Esophagus muscularis mucosa (tissue), 4 donors: Measurements from ENCODE around the gene FBLN7. TPM values are rescaled to one million over a fixed set of nuclear protein-coding genes. Genes with fewer than 3 reads are reported as not detected.
A peak's percentile ranks its signal among the peaks of the same experiment; 100 is the strongest.

Experiments
- DNase-seq: peaks from one replicate; pipeline ENCODE4 v3.0.0-alpha.2; 2017; ENCODE audit errors: extremely low spot score
- H3K27ac ChIP-seq, 4 donors: fragments of 200-600 bp; sonication (generic); replicated peaks in 1 of 4; 1 replicate in 3 of 4; 2 replicates in 1 of 4; pipeline ENCODE4 v1.5.1; 2016 to 2019; ENCODE audit warnings: mild to moderate bottlenecking in 1 of 4
- H3K27me3 ChIP-seq, 4 donors: fragments of 200-600 bp; sonication (generic); one replicate each; pipeline versions ENCODE4 v1.5.1 to v1.6.0; 2016 to 2019
- H3K36me3 ChIP-seq, 4 donors: fragments of 200-600 bp; sonication (generic); one replicate each; pipeline ENCODE4 v1.5.1; 2016 to 2019
- H3K4me1 ChIP-seq, 4 donors: fragments of 200-600 bp; sonication (generic); one replicate each; pipeline ENCODE4 v1.5.1; 2016 to 2019
- H3K4me3 ChIP-seq, 4 donors: fragments of 200-600 bp; sonication (generic); 1 replicate in 2 of 4; 2 replicates in 2 of 4; pipeline ENCODE4 v1.5.1; 2016 to 2019; ENCODE audit warnings: mild to moderate bottlenecking in 4 of 4, moderate library complexity in 1 of 4
- H3K9me3 ChIP-seq, 4 donors: fragments of 200-600 bp; sonication (generic); 1 replicate in 3 of 4; 2 replicates in 1 of 4; pipeline ENCODE4 v1.5.1; 2016 to 2019
- CTCF ChIP-seq, 3 experiments: fragments of 200-600 bp in 2 of 3; fragments of 450-650 bp in 1 of 3; sonication (generic) in 2 of 3; IDR thresholded peaks; one replicate each; pipeline ENCODE4 v1.5.1; 2017 to 2019; ENCODE audit warnings: antibody characterized with exemption in 3 of 3, mild to moderate bottlenecking in 2 of 3, moderate library complexity in 1 of 3
- EP300 ChIP-seq: sonication (generic); formaldehyde crosslinking; IDR thresholded peaks from one replicate; pipeline ENCODE4 v1.6.1; 2017; ENCODE audit warnings: antibody characterized with exemption
- POLR2A ChIP-seq: fragments of 450-650 bp; IDR thresholded peaks from one replicate; pipeline ENCODE4 v1.6.1; 2017; ENCODE audit warnings: antibody characterized with exemption, moderate library complexity, mild to moderate bottlenecking, low read depth
- POLR2AphosphoS5 ChIP-seq, 2 donors: sonication (generic); formaldehyde crosslinking; IDR thresholded peaks; one replicate each; pipeline ENCODE4 v1.6.1; 2017; ENCODE audit warnings: antibody characterized with exemption in 2 of 2
- WGBS: methylation state at CpG from one replicate; pipeline ENCODE4 v1.1.5; 2018; 5-methylcytosine and 5-hydroxymethylcytosine counted together
- intact Hi-C: fragments of 100-400 bp; cut with DNase I; formaldehyde crosslinking; loops from one replicate; pipeline ENCODE4 v1.15.1; 2023
- total RNA-seq, 4 donors: library from RNA; depleted of rRNA; stranded (reverse); fragments of >200 nt; gene quantifications; one replicate each; pipeline versions ENCODE4 v1.1.0 to v1.2.1, GENCODE V29; 2016

Gene FBLN7
- total RNA-seq, 4 donors from 2014 or later = 1.1 to 2.1 (median 1.8) TPM

GRCh38 chr2:112185131-112185530 lies 46.9 kb downstream of the FBLN7 start:
- Histone ChIP-seq H3K36me3 (no peaks in the 10 kb centered on the region), H3K4me1 (peaks cover 0 to 5% (median 2%) of the 10 kb centered on the region in 4 donors), H3K27ac (no peak overlapping the region), H3K4me3 (no peak overlapping the region), H3K9me3 (no peaks in the 10 kb centered on the region), H3K27me3 (peaks cover 0 to 27% (median 8%) of the 10 kb centered on the region in 4 donors)
- intact Hi-C loops = no loop called here
- no peak for TF ChIP-seq EP300
- no peak for TF ChIP-seq POLR2A
- no peak for TF ChIP-seq CTCF (IDR thresholded peaks at IDR 0.05)
- TF ChIP-seq POLR2AphosphoS5 (IDR thresholded peaks at IDR 0.05) = no peak
- peak; percentile 81 for DNase-seq
- 82% methylated on average over 9 of the region's 9 CpGs for WGBS

- DNase-seq = peak; percentile 77
- no peak for TF ChIP-seq POLR2AphosphoS5 (IDR thresholded peaks at IDR 0.05)
- no peaks in the 10 kb centered on the region for H3K4me1 ChIP-seq
- no peaks in the 10 kb centered on the region for H3K9me3 ChIP-seq
- WGBS = 98% methylated on average over 31 of the region's 31 CpGs
- no peaks in the 10 kb centered on the region for H3K36me3 ChIP-seq
- intact Hi-C loops = no loop called here
- H3K27ac ChIP-seq = no peak overlapping the region
- H3K27me3 ChIP-seq = peaks cover 0 to 6% (median 0%) of the 10 kb centered on the region in 4 donors
- H3K4me3 ChIP-seq = no peak overlapping the region
These were observed 49.0 kb downstream of the FBLN7 start for GRCh38 chr2:112187046-112187715.

- intact Hi-C loops = no loop called here
- peak; percentile 91 for DNase-seq
- Histone ChIP-seq H3K9me3 (no peaks in the 10 kb centered on the region), H3K27me3 (no peaks in the 10 kb centered on the region), H3K4me1 (no peaks in the 10 kb centered on the region), H3K27ac (no peak overlapping the region), H3K4me3 (no peak overlapping the region), H3K36me3 (no peaks in the 10 kb centered on the region)
- 81% methylated on average over 9 of the region's 9 CpGs for WGBS
- TF ChIP-seq CTCF (IDR thresholded peaks at IDR 0.05) = no peak
- no peak for TF ChIP-seq EP300
- TF ChIP-seq POLR2AphosphoS5 (IDR thresholded peaks at IDR 0.05) = peak in 1 of 2 donors; percentile 20
- no peak for TF ChIP-seq POLR2A
These were observed 49.8 kb downstream of the FBLN7 start for GRCh38 chr2:112187805-112188596.

GRCh38 chr2:112189001-112189556 lies 50.9 kb downstream of the FBLN7 start:
- Histone ChIP-seq H3K4me1 (no peaks in the 10 kb centered on the region), H3K27me3 (no peaks in the 10 kb centered on the region), H3K27ac (no peak overlapping the region), H3K9me3 (no peaks in the 10 kb centered on the region), H3K36me3 (no peaks in the 10 kb centered on the region), H3K4me3 (no peak overlapping the region)
- intact Hi-C loops = no loop called here
- TF ChIP-seq EP300 (no peak), POLR2AphosphoS5 (IDR thresholded peaks at IDR 0.05) (no peak), POLR2A (no peak), CTCF (IDR thresholded peaks at IDR 0.05) (no peak)
- peak; percentile 37 for DNase-seq
- 100% methylated on average over 3 of the region's 3 CpGs for WGBS

GRCh38 chr2:112194028-112194427 lies 55.8 kb downstream of the FBLN7 start:
- Histone ChIP-seq H3K36me3 (no peaks in the 10 kb centered on the region), H3K4me3 (no peak overlapping the region), H3K4me1 (no peaks in the 10 kb centered on the region), H3K27me3 (no peaks in the 10 kb centered on the region), H3K27ac (no peak overlapping the region), H3K9me3 (no peaks in the 10 kb centered on the region)
- WGBS = 85% methylated on average over 2 of the region's 2 CpGs
- intact Hi-C loops = no loop called here
- no peak for TF ChIP-seq CTCF (IDR thresholded peaks at IDR 0.05)
- TF ChIP-seq POLR2A = no peak
- TF ChIP-seq EP300 = no peak
- no peak for TF ChIP-seq POLR2AphosphoS5 (IDR thresholded peaks at IDR 0.05)
- DNase-seq = peak; percentile 75
